Measurements from ENCODE around the gene NR2E1. TPM values are rescaled to one million over a fixed set of nuclear protein-coding genes. Genes with fewer than 3 reads are reported as not detected.

Gene NR2E1
- total and polyA plus RNA-seq, 10 donors: not detected

GRCh38 chr6:108236791-108237190 is 71.0 kb downstream of the NR2E1 start:
- intact Hi-C loops (cut with DNase I; ENCODE audit: low total_unique reads): no loop called here
- H3K4me1 ChIP-seq: peaks cover 0 to 58% (median 0%) of the 10 kb centered on the region in 6 donors
- peaks cover 0 to 83% (median 13%) of the 10 kb centered on the region in 6 donors for H3K36me3 ChIP-seq
- 48 to 78% (median 68%) methylated on average over 2 of the region's 2 CpGs for WGBS, 5 donors
- H3K9me3 ChIP-seq: peaks cover 0 to under 1% (median 0%) of the 10 kb centered on the region in 8 donors
- H3K27me3 ChIP-seq (replicated peaks in 1 of 7): no peaks in the 10 kb centered on the region
- H3K27ac ChIP-seq: no peak overlapping the region
- TF ChIP-seq POLR2AphosphoS5 (IDR thresholded peaks at IDR 0.05) (no peak), POLR2A (IDR thresholded peaks at IDR 0.05) (no peak)
- TF ChIP-seq, protein P1, sequence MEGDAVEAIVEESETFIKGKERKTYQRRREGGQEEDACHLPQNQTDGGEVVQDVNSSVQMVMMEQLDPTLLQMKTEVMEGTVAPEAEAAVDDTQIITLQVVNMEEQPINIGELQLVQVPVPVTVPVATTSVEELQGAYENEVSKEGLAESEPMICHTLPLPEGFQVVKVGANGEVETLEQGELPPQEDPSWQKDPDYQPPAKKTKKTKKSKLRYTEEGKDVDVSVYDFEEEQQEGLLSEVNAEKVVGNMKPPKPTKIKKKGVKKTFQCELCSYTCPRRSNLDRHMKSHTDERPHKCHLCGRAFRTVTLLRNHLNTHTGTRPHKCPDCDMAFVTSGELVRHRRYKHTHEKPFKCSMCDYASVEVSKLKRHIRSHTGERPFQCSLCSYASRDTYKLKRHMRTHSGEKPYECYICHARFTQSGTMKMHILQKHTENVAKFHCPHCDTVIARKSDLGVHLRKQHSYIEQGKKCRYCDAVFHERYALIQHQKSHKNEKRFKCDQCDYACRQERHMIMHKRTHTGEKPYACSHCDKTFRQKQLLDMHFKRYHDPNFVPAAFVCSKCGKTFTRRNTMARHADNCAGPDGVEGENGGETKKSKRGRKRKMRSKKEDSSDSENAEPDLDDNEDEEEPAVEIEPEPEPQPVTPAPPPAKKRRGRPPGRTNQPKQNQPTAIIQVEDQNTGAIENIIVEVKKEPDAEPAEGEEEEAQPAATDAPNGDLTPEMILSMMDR (IDR thresholded peaks at IDR 0.05 in 8 of 11, conservative IDR thresholded peaks at IDR 0.05 in 3 of 11): no peak
- H3K4me3 ChIP-seq: no peak overlapping the region
- no peak for DNase-seq

GRCh38 chr6:108238322-108238721 is 72.5 kb downstream of the NR2E1 start:
- Histone ChIP-seq H3K27ac (no peak overlapping the region), H3K4me3 (no peak overlapping the region), H3K4me1 (peaks cover 0 to 51% (median 0%) of the 10 kb centered on the region in 6 donors), H3K36me3 (peaks cover 0 to 96% (median 14%) of the 10 kb centered on the region in 6 donors), H3K27me3 (replicated peaks in 1 of 7) (no peaks in the 10 kb centered on the region), H3K9me3 (peaks cover 0 to 14% (median 8%) of the 10 kb centered on the region in 8 donors)
- TF ChIP-seq, protein P1 (IDR thresholded peaks at IDR 0.05 in 8 of 11, conservative IDR thresholded peaks at IDR 0.05 in 3 of 11): no peak
- TF ChIP-seq POLR2A (IDR thresholded peaks at IDR 0.05) (no peak), POLR2AphosphoS5 (IDR thresholded peaks at IDR 0.05) (no peak)
- intact Hi-C loops (cut with DNase I; ENCODE audit: low total_unique reads): no loop called here
- 95 to 99% (median 99%) methylated on average over 4 of the region's 4 CpGs for WGBS, 5 donors
- DNase-seq: no peak

Other genes starting within 250 kb of the NR2E1 start
- 10 to 100 TPM; 42.2 to 93.9 (median 79.8) TPM for gene SEC63, start 207.8 kb upstream of the NR2E1 start, total RNA-seq
- gene SEC63, start 207.8 kb upstream of the NR2E1 start, polyA plus RNA-seq: 10 to 100 TPM; 21.2 to 25.0 (median 22.0) TPM
- 100 to 1,000 TPM in 3 of 7 donors, 10 to 100 TPM in 4; 51.2 to 146 (median 65.7) TPM for gene OSTM1, start 91.3 kb upstream of the NR2E1 start, total RNA-seq
- 10 to 100 TPM; 12.5 to 15.3 (median 14.5) TPM for gene OSTM1, start 91.3 kb upstream of the NR2E1 start, polyA plus RNA-seq
- 100 to 1,000 TPM; 132 to 213 (median 149) TPM for gene SNX3, start 95.0 kb downstream of the NR2E1 start, total RNA-seq
- 100 to 1,000 TPM; 135 to 236 (median 208) TPM for gene SNX3, start 95.0 kb downstream of the NR2E1 start, polyA plus RNA-seq
- 10 to 100 TPM in 2 of 7 donors, 1 to 10 TPM in 5; 4.1 to 13.0 (median 5.6) TPM for gene AFG1L, start 129.0 kb downstream of the NR2E1 start, total RNA-seq
- gene AFG1L, start 129.0 kb downstream of the NR2E1 start, polyA plus RNA-seq: 1 to 10 TPM; 1.8 to 2.3 (median 2.1) TPM

Measured in spleen (tissue), 11 donors.